ENCODE data around the gene WDR1.
"Not testable (repeated sequence)": the region's sequence is repeated elsewhere in the genome, so short reads cannot be mapped to it uniquely, and the experiment has no call there.

The WDR1 gene

DNA sequence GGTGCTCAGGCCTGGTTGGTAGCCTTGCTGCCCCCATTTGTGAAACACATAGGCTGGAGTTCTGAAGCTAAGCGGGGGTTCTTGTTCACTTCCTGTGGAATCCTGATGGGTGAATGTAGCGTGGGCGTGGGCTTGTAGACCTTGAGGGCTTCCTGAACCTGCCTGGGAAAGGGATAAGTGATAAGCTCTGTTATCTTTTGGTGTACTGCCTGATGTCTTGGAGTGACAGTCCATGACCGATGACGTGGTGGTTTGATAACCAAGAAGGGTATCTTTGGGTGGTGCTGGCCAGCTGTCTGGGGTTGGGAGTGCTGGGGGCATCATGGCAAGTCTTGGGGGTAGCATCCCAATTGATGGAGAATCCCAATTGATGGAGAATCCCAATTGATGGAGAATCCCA is 17.5 kb upstream of the WDR1 start:
- Histone ChIP-seq H3K27me3 (ENCODE audit: control insufficient read depth in 1 of 2, insufficient read depth in 2 of 2, low read length in 2 of 2) (no peaks in the 10 kb centered on the region), H3K27ac (ENCODE audit: low read length) (no peak overlapping the region), H3K4me3 (ENCODE audit: low read length in 2 of 2) (no peak overlapping the region), H3K9me3 (ENCODE audit: control insufficient read depth in 2 of 2, low read length in 2 of 2) (no peaks in the 10 kb centered on the region), H3K4me1 (ENCODE audit: control insufficient read depth, insufficient read depth, low read length) (no peaks in the 10 kb centered on the region), H3K36me3 (ENCODE audit: control insufficient read depth in 2 of 2, insufficient read depth in 2 of 2, low read length in 2 of 2) (no peaks in the 10 kb centered on the region), H3K9ac (ENCODE audit: low read length in 2 of 2) (no peak overlapping the region)

DNA sequence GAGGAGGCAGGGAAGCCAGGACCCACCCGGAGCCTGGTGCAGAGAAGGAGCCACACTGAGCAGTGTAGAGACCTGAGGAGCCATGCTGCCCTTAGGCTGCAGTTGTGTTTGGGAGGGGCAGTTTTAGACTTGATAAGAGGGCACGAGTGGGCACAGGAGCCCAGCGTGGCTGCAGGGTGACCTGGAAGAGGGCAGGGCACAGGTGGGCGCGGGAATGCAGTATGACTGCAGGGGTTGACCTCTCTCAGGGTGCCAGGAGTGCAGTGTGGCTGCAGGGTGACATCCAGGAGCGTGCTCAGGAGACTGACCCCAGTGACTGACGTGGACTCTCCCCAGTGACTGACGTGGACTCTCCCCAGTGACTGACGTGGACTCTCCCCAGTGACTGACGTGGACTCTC is 14.6 kb upstream of the WDR1 start:
- no peaks in the 10 kb centered on the region for H3K9me3 ChIP-seq (ENCODE audit: control insufficient read depth in 2 of 2, low read length in 2 of 2)
- no peaks in the 10 kb centered on the region for H3K27me3 ChIP-seq (ENCODE audit: control insufficient read depth in 1 of 2, insufficient read depth in 2 of 2, low read length in 2 of 2)
- no peaks in the 10 kb centered on the region for H3K4me1 ChIP-seq (ENCODE audit: control insufficient read depth, insufficient read depth, low read length)
- H3K4me3 ChIP-seq (ENCODE audit: low read length in 2 of 2), result no peak overlapping the region
- H3K36me3 ChIP-seq (ENCODE audit: control insufficient read depth in 2 of 2, insufficient read depth in 2 of 2, low read length in 2 of 2), result no peaks in the 10 kb centered on the region
- H3K9ac ChIP-seq (ENCODE audit: low read length in 2 of 2), result no peak overlapping the region
- H3K27ac ChIP-seq (ENCODE audit: low read length), result no peak overlapping the region

DNA sequence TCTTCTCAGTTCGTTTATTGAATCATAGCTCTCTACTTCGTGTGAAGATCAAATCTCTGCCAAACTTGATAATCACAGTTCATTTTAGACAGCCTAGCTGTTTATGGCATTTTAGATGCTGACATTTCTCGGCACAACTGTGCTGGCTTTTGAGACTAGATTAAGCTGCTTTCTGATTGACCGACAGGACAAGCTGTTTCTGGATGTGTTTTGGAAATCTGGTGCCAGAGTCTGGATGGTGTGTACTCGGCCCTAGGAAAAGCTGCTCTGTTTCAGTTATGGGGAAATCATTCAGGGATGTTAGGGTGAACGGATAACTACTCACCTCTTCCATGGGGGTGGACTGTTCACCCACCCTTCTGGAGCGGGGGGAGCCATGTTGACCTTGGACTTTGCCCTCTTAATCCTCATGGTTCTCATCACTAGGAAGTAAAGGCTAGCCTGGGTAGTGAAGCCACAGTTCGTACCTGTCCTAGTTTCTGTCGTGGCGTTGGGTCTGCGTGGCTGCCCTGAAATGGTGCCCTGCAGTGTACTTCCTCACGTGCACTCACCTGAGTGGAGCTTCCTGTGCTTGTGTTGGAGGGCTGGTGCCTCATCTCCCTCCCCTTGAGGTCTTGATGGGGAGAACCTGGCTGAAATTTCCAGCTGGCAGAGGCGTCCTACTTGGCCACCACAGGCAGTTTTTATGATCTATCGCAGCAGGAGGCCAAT is 13.7 kb upstream of the WDR1 start:
- H3K4me3 ChIP-seq (ENCODE audit: low read length in 2 of 2), result no peak overlapping the region
- H3K36me3 ChIP-seq (ENCODE audit: control insufficient read depth in 2 of 2, insufficient read depth in 2 of 2, low read length in 2 of 2), result no peaks in the 10 kb centered on the region
- H3K27ac ChIP-seq (ENCODE audit: low read length), result no peak overlapping the region
- H3K9ac ChIP-seq (ENCODE audit: low read length in 2 of 2), result no peak overlapping the region
- H3K9me3 ChIP-seq (ENCODE audit: control insufficient read depth in 2 of 2, low read length in 2 of 2), result no peaks in the 10 kb centered on the region
- H3K27me3 ChIP-seq (ENCODE audit: control insufficient read depth in 1 of 2, insufficient read depth in 2 of 2, low read length in 2 of 2), result no peaks in the 10 kb centered on the region
- H3K4me1 ChIP-seq (ENCODE audit: control insufficient read depth, insufficient read depth, low read length), result no peaks in the 10 kb centered on the region

DNA sequence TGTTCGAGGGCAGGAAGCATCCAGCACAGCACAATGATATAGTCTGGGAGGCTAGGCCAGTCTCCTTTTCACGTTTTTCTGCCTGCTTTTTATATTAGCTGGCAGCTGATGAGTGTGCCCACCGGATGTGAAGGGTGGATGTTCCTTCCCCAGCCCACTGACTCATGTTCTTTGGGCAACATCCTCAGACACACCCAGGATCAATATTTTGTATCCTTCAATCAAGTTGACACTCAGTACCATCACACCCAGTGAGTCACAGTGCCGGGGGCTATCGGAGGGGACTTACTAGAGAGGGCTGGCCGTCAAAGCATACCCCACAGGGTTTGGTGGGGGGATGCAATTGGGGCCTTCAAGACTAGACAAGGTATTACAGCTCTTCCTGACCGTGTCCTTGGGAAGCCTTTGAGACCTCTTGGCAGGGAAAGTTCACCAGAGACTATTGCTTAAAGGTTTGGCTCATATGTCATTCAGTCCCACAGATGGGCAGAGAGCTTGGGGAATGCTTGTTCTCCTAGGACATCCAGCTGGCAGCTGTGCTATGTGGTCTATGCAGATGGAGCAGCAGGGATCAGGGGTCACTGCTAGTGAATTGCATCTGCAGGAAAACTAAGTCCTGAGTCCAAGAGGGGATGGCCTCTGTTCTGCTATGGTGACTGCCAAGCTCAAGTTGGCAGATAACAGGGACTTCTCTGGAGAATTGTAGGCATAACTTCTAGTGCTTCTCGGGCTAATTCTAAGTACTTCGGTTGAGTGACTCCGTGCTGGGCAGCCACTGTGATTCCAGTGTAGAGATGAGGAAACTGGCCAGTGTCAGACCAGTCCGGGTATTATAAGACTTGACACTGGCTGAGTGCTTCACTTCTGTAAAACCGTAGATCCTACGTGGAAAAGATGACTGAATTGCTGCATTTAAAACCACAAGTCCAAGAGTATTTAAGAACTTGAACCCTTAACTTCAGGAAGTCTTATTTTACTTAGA is 12.9 kb upstream of the WDR1 start:
- H3K27me3 ChIP-seq (ENCODE audit: control insufficient read depth in 1 of 2, insufficient read depth in 2 of 2, low read length in 2 of 2), result no peaks in the 10 kb centered on the region
- H3K4me3 ChIP-seq (ENCODE audit: low read length in 2 of 2), result no peak overlapping the region
- no peak overlapping the region for H3K9ac ChIP-seq (ENCODE audit: low read length in 2 of 2)
- no peak overlapping the region for H3K27ac ChIP-seq (ENCODE audit: low read length)
- H3K4me1 ChIP-seq (ENCODE audit: control insufficient read depth, insufficient read depth, low read length), result no peaks in the 10 kb centered on the region
- H3K9me3 ChIP-seq (ENCODE audit: control insufficient read depth in 2 of 2, low read length in 2 of 2), result no peaks in the 10 kb centered on the region
- H3K36me3 ChIP-seq (ENCODE audit: control insufficient read depth in 2 of 2, insufficient read depth in 2 of 2, low read length in 2 of 2), result no peaks in the 10 kb centered on the region

DNA sequence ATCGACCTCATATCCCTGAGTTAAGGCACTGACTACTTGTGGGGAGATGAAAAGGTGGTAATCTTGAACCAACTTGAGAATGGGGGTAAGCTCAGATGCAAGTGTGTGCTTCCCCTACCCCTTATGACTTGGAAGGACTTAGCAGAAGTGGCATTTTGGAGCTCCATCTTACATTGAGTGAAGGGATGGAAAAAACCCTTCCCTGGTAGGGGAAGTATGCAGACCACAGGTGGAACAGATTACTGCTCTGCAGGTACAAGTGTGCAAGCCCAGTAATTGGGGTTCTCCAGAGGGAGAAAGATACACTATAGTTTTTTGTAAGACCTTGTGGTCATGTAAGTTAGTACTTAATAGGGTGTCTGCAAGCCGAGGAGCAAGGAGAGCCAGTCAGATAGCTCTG is 12.2 kb upstream of the WDR1 start:
- Histone ChIP-seq H3K4me1 (ENCODE audit: control insufficient read depth, insufficient read depth, low read length) (peaks cover under 1% of the 10 kb centered on the region), H3K9me3 (ENCODE audit: control insufficient read depth in 2 of 2, low read length in 2 of 2) (no peaks in the 10 kb centered on the region), H3K4me3 (ENCODE audit: low read length in 2 of 2) (no peak overlapping the region), H3K27ac (ENCODE audit: low read length) (no peak overlapping the region), H3K36me3 (ENCODE audit: control insufficient read depth in 2 of 2, insufficient read depth in 2 of 2, low read length in 2 of 2) (no peaks in the 10 kb centered on the region), H3K27me3 (ENCODE audit: control insufficient read depth in 1 of 2, insufficient read depth in 2 of 2, low read length in 2 of 2) (no peaks in the 10 kb centered on the region), H3K9ac (ENCODE audit: low read length in 2 of 2) (no peak overlapping the region)

DNA sequence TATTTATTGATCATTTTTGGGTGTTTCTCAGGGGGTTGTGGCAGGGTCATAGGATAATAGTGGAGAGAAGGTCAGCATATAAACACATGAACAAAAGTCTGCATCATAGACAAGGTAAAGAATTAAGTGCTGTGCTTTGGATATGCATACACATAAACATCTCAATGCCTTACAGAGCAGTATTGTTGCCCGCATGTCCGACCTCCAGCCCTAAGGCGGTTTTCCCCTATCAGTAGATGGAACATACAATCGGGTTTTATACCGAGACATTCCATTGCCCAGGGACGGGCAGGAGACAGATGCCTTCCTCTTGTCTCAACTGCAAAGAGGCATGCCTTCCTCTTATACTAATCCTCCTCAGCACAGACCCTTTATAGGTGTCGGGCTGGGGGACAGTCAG is 10.9 kb upstream of the WDR1 start:
- H3K4me1 ChIP-seq (ENCODE audit: control insufficient read depth, insufficient read depth, low read length); H3K27ac ChIP-seq (ENCODE audit: low read length); H3K27me3 ChIP-seq (ENCODE audit: control insufficient read depth in 1 of 2, insufficient read depth in 2 of 2, low read length in 2 of 2); H3K4me3 ChIP-seq (ENCODE audit: low read length in 2 of 2); H3K9ac ChIP-seq (ENCODE audit: low read length in 2 of 2); H3K36me3 ChIP-seq (ENCODE audit: control insufficient read depth in 2 of 2, insufficient read depth in 2 of 2, low read length in 2 of 2); H3K9me3 ChIP-seq (ENCODE audit: control insufficient read depth in 2 of 2, low read length in 2 of 2): not testable (repeated sequence)

DNA sequence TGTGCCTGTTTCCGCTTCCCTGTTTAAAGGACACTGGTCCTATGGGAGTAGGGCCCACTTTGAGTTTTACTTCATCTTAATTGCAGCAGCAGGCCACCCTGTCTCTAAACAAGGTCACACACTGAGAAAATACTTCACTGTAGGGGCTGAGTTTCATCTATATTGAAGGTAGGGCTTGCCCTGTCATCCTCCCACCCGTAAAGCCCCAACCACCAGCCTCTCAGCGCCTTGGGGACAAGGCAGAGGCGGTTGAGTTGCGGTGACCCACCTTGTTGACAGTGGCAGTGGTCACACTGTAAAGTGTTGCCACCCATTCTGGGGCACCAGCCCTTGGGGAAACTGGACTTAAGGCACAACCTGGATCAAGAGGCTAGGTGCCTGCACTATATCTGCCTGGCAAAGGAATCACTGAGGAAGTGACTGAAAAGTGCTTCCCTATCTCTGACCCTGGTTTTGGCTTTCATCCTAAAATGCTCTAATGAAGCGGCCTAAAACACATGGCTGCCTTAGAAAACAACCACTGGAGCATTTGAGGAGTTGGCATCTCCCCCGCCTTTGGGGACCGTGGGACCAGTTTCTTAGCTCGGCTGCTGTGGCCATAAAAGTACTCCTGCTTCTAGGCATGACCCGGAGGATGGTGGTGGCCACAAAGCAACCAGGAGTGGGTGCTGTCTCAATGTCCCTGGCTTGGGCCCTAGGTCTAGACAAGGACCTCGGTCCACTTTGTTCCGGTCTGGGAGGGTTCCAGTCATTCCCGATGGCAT is 7.8 kb upstream of the WDR1 start:
- Histone ChIP-seq H3K4me3 (ENCODE audit: low read length in 2 of 2) (no peak overlapping the region), H3K27ac (ENCODE audit: low read length) (no peak overlapping the region), H3K9ac (ENCODE audit: low read length in 2 of 2) (no peak overlapping the region), H3K4me1 (ENCODE audit: control insufficient read depth, insufficient read depth, low read length) (peaks cover 15% of the 10 kb centered on the region), H3K36me3 (ENCODE audit: control insufficient read depth in 2 of 2, insufficient read depth in 2 of 2, low read length in 2 of 2) (no peaks in the 10 kb centered on the region), H3K9me3 (ENCODE audit: control insufficient read depth in 2 of 2, low read length in 2 of 2) (no peaks in the 10 kb centered on the region), H3K27me3 (ENCODE audit: control insufficient read depth in 1 of 2, insufficient read depth in 2 of 2, low read length in 2 of 2) (no peaks in the 10 kb centered on the region)

DNA sequence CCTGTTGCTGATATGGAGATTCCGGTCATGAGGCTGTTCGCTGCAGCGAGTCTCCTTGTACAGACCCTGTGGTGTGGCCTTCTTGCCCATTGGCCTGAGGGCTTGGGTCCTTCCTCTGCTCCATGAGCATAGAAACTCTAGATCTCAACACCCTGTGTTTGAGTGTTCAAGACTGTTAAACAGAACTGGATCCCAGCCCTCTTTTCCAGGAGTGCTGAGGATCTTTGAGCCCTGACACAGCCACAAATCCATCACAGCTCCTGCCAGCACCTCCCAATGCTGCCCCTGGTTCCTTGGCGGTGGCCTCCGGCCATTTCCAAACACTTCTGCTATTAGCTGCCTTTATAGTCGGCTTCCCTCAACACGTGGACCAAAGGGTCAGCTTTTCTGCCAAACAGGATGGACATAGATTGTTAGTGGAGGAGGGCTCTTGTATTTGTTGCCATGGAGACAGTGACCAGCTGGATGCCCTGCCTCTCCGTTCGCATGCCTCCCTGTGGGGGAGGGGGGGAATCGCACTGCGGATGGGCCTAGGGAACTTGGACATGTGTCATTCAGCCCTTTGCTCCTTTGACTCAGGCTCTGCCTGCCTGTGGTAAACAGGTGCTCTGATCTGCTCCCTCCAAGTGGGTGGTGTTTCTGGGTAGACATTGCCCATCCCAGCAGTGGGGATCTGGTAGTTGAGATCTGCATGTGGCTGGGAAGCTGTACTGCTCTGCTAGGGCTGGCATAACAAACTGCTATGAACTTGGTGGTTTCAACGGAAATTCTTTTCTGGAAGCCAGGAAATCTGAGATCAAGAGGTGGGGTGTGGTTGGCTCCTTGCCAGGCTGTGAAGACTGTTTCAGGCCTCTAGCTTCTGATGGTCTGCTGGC is 6.9 kb upstream of the WDR1 start:
- Histone ChIP-seq H3K9ac (ENCODE audit: low read length in 2 of 2) (no peak overlapping the region), H3K27ac (ENCODE audit: low read length) (no peak overlapping the region), H3K9me3 (ENCODE audit: control insufficient read depth in 2 of 2, low read length in 2 of 2) (no peaks in the 10 kb centered on the region), H3K27me3 (ENCODE audit: control insufficient read depth in 1 of 2, insufficient read depth in 2 of 2, low read length in 2 of 2) (no peaks in the 10 kb centered on the region), H3K36me3 (ENCODE audit: control insufficient read depth in 2 of 2, insufficient read depth in 2 of 2, low read length in 2 of 2) (no peaks in the 10 kb centered on the region), H3K4me3 (ENCODE audit: low read length in 2 of 2) (no peak overlapping the region), H3K4me1 (ENCODE audit: control insufficient read depth, insufficient read depth, low read length) (peaks cover 24% of the 10 kb centered on the region)

DNA sequence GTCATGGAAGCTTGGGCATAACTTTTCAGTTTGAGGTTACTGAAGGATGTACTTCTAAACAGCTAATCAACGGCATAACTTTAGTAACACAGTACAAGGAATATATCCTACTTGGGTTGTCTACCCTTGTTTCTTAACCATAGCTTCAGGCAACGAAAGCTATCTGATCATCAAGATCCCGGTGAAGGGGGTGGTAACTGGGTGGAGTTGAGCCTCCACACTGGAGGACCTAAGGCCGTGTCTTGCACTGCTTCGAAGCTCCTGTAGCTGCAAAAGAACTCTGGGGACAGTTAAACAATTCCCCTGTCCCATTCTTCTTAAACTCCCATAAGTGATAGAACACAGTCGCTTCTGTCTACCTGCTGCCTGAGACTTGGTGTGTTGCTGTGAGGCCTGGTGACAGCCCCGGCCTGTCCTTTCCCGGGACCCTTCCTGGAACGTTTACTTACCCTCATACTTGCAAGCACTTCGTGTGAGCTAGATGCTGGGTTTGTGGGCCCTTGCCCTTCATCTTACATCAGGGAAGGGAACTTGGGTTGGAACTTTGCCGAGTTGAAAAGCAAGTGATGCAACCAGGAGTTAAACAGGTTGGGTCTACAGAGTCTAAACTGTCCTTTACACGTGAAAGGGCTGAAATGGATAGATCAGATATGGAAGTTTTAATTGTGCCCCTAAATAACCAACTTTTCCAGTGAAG is 5.8 kb upstream of the WDR1 start:
- H3K9ac ChIP-seq (ENCODE audit: low read length in 2 of 2), result no peak overlapping the region

More for the DNA sequence above, 5.8 kb upstream of the WDR1 start:
- no peaks in the 10 kb centered on the region for H3K36me3 ChIP-seq (ENCODE audit: control insufficient read depth in 2 of 2, insufficient read depth in 2 of 2, low read length in 2 of 2)
- H3K4me1 ChIP-seq (ENCODE audit: control insufficient read depth, insufficient read depth, low read length), result peaks cover 35% of the 10 kb centered on the region
- H3K27me3 ChIP-seq (ENCODE audit: control insufficient read depth in 1 of 2, insufficient read depth in 2 of 2, low read length in 2 of 2), result no peaks in the 10 kb centered on the region
- H3K27ac ChIP-seq (ENCODE audit: low read length), result no peak overlapping the region
- H3K4me3 ChIP-seq (ENCODE audit: low read length in 2 of 2), result no peak overlapping the region
- no peaks in the 10 kb centered on the region for H3K9me3 ChIP-seq (ENCODE audit: control insufficient read depth in 2 of 2, low read length in 2 of 2)
